Measurements from ENCODE around the gene DDX5.
A peak's percentile ranks its signal among the peaks of the same experiment; 100 is the strongest.

DDX5 gene

GRCh38 chr17:64540118-64540776 is 34.2 kb upstream of the DDX5 start:
- TF ChIP-seq CTCF (IDR thresholded peaks at IDR 0.05; ENCODE audit: low read depth, low read length, missing control alignments): no peak
- no peak for DNase-seq (ENCODE audit: extremely low read depth, low read depth)
- H3K4me3 ChIP-seq (replicated peaks; ENCODE audit: low read depth, low read length): no peak overlapping the region

DNA sequence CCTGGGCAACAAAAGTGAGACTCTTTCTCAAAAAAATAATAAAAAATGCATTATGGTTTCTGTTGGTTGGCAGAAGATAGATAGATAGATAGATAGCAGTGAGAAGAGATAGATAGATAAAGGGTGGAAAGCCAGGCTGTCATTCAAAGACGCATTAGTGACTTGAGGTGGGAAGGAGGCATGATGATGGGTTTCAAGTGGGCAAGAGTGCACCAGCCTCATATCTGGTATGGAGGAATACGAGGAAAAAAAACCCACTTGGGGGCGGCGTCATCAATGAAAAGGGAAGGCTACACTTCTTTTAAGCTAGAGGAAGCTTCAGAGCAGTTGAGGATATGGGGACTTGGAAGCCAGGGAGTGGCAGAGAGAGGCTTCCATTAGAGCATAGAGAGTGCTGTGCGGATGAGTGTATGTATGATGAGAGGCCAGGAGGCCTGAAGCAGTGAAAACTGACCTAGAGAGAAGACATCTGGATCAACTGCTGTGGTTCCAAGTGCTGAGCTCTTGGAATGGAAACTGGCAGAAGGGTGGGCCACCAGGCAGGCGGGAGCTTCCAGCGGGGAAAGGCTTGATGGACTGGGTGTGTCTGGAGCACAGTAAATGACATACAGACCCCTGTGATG is 32.5 kb upstream of the DDX5 start:
- H3K4me3 ChIP-seq (replicated peaks; ENCODE audit: low read depth, low read length): no peak overlapping the region
- TF ChIP-seq CTCF (IDR thresholded peaks at IDR 0.05; ENCODE audit: low read depth, low read length, missing control alignments): no peak
- no peak for DNase-seq (ENCODE audit: extremely low read depth, low read depth)

GRCh38 chr17:64537488-64537887 is 31.4 kb upstream of the DDX5 start:
- DNase-seq (ENCODE audit: extremely low read depth, low read depth): no peak
- H3K4me3 ChIP-seq (replicated peaks; ENCODE audit: low read depth, low read length): no peak overlapping the region
- TF ChIP-seq CTCF (IDR thresholded peaks at IDR 0.05; ENCODE audit: low read depth, low read length, missing control alignments): no peak

- no peak for TF ChIP-seq CTCF (IDR thresholded peaks at IDR 0.05; ENCODE audit: low read depth, low read length, missing control alignments)
- no peak overlapping the region for H3K4me3 ChIP-seq (replicated peaks; ENCODE audit: low read depth, low read length)
- no peak for DNase-seq (ENCODE audit: extremely low read depth, low read depth)
Measured at GRCh38 chr17:64536913-64537312, 30.8 kb upstream of the DDX5 start.

- H3K4me3 ChIP-seq (replicated peaks; ENCODE audit: low read depth, low read length): no peak overlapping the region
- DNase-seq (ENCODE audit: extremely low read depth, low read depth): no peak
- no peak for TF ChIP-seq CTCF (IDR thresholded peaks at IDR 0.05; ENCODE audit: low read depth, low read length, missing control alignments)
Measured at GRCh38 chr17:64535357-64535756, 29.3 kb upstream of the DDX5 start.

DNA sequence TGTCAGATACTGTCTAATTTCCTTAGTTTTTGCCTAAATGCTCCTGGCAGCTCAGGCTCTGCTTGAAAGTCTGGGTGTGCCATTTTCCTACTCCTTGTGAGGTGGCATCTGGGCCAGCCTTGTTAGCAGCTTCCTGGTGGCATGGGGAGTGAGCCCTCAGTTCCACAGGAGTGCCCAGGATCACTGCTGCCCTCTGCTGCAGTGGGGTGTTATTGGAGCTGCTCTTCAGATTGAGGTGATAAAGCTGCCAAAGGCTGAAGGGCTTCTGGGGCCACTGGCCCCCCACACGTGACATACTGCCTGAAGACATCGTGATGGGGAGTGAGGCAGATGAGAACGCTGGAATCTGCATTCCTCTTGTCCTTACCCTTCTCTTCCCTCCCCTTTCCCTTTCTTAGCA is 28.1 kb upstream of the DDX5 start:
- no peak for DNase-seq (ENCODE audit: extremely low read depth, low read depth)

More for the DNA sequence above, 28.1 kb upstream of the DDX5 start:
- TF ChIP-seq CTCF (IDR thresholded peaks at IDR 0.05; ENCODE audit: low read depth, low read length, missing control alignments): peak; percentile 8
- no peak overlapping the region for H3K4me3 ChIP-seq (replicated peaks; ENCODE audit: low read depth, low read length)
